ENCODE measurements around the gene TLCD4.
A peak's percentile ranks its signal among the peaks of the same experiment; 100 is the strongest.

Gene TLCD4

DNA sequence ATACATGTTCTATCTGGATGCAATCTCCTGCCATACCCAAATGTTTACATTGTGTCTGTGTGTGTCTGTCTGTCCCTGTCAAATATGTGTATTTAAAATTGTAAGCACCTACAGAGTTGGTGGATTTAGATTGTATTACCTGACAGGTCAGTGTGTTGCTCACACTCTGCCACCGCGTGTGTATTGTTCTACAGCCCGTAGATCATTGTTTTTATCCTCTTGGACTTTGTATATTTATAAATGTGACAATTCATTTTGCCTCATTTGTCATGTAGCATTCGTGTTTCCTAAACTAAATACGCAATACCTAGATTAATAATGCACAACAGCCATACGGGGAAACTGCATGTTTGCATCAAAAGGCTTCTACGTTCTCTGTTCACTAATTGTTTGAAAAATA is 45.0 kb upstream of the TLCD4 start:
- Histone ChIP-seq H3K27me3 (replicated peaks; ENCODE audit: control insufficient read depth, insufficient read depth, low read length) (no peaks in the 10 kb centered on the region), H3K4me3 (replicated peaks; ENCODE audit: low read depth, low read length) (peak overlapping the region; percentile 83), H3K36me3 (ENCODE audit: control insufficient read depth, insufficient read depth, low read length) (no peaks in the 10 kb centered on the region)
- TF ChIP-seq, protein P1, sequence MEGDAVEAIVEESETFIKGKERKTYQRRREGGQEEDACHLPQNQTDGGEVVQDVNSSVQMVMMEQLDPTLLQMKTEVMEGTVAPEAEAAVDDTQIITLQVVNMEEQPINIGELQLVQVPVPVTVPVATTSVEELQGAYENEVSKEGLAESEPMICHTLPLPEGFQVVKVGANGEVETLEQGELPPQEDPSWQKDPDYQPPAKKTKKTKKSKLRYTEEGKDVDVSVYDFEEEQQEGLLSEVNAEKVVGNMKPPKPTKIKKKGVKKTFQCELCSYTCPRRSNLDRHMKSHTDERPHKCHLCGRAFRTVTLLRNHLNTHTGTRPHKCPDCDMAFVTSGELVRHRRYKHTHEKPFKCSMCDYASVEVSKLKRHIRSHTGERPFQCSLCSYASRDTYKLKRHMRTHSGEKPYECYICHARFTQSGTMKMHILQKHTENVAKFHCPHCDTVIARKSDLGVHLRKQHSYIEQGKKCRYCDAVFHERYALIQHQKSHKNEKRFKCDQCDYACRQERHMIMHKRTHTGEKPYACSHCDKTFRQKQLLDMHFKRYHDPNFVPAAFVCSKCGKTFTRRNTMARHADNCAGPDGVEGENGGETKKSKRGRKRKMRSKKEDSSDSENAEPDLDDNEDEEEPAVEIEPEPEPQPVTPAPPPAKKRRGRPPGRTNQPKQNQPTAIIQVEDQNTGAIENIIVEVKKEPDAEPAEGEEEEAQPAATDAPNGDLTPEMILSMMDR (IDR thresholded peaks at IDR 0.05; ENCODE audit: insufficient read depth, low read length, poor library complexity, severe bottlenecking): no peak
- no peak for DNase-seq (ENCODE audit: extremely low read depth, insufficient read length)

DNA sequence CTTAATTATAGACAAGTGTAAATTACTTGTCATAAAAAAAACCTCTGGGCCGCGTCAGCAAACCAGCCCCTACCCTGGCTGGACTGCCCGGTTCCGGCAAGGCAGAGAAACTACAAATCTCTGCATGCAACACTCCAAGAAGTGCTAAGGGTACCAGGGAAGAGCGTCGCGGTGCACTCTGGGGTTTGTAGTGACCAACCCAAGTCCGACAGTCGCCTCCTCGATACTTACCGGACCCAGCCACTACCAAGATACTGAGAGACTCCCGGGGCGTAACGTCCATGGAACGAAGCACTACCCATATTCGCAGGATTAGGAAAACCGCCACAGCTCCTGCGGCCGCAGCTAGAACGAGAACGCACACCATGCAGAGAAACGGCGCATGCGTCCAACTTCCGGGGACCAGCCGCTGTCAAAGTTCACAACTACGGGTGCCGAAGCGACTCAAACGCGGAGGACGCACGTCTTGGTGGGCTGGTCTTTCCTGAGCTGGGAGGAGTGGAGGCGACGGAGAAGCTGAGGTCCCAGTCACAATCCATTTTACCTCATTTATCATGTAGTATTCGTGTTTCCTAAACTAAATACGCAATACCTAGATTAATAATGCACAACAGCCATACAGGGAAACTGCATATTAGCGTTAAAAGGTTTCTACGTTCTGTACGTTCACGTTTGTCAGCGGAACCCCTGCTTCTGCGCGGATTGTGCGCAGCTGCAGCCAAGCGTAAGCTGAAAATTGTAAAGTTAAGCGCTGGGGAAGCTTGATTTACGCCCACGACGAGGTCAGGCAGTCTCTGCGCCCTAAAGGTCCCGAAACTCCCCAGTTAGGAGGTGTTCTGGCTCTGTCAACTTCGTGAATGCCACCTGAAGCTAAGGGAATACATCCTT is 44.4 kb upstream of the TLCD4 start, which contains the start of gene ALG14:
Gene ALG14 (minus strand): TSS at position 420 of the 888 bp plus-strand sequence. CDS start 53 bp downstream, at position 367.
- Histone ChIP-seq H3K36me3 (ENCODE audit: control insufficient read depth, insufficient read depth, low read length) (no peaks in the 10 kb centered on the region), H3K27me3 (replicated peaks; ENCODE audit: control insufficient read depth, insufficient read depth, low read length) (no peaks in the 10 kb centered on the region), H3K4me3 (replicated peaks; ENCODE audit: low read depth, low read length) (peak within 1 kb of the TSS; percentile 83)
- peak; percentile 92 for DNase-seq (ENCODE audit: extremely low read depth, insufficient read length)
- TF ChIP-seq, protein P1 (IDR thresholded peaks at IDR 0.05; ENCODE audit: insufficient read depth, low read length, poor library complexity, severe bottlenecking): no peak

DNA sequence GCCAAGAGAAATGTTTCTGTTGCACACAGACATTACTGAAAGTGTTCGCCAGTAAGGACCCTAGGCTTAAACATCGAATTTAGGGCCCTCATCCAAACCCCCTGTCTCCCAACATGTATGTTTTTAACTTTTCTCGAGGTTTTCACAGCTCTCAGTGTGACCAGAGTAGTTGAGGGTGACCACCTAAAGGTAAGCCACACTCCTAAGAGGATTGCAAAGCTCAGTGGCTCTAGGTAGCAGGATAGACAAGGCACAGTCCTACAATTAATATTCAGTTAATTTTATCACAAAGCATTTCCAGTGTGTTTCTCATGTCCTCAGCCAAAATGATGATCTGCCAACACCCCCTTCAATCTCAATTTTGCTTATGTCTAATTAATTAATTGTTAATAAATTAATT is 43.7 kb upstream of the TLCD4 start:
- no peaks in the 10 kb centered on the region for H3K27me3 ChIP-seq (replicated peaks; ENCODE audit: control insufficient read depth, insufficient read depth, low read length)
- peak overlapping the region; percentile 83 for H3K4me3 ChIP-seq (replicated peaks; ENCODE audit: low read depth, low read length)

DNA sequence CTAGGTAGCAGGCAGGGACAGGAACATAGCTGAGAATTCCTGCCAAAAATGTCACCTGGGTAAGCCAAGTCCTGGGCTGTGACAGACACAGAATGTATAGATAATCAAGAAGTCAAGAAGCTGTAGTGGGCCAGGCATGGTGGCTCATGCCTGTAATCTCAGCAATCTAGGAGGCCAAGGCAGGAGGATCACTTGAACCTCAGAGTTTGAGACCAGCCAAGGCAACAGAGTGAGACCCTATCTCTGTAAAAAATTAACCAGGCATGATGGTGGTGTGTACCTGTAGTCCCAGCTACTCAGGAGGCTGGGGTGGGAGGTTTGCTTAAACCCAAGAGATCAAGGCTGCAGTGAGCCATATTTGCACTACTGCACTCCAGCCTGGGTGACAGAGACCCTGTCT is 41.1 kb upstream of the TLCD4 start:
- TF ChIP-seq, protein P1 (IDR thresholded peaks at IDR 0.05; ENCODE audit: insufficient read depth, low read length, poor library complexity, severe bottlenecking): no peak
- Histone ChIP-seq H3K27me3 (replicated peaks; ENCODE audit: control insufficient read depth, insufficient read depth, low read length) (no peaks in the 10 kb centered on the region), H3K4me3 (replicated peaks; ENCODE audit: low read depth, low read length) (no peak overlapping the region), H3K36me3 (ENCODE audit: control insufficient read depth, insufficient read depth, low read length) (no peaks in the 10 kb centered on the region)
- no peak for DNase-seq (ENCODE audit: extremely low read depth, insufficient read length)

More for the DNA sequence above, 43.7 kb upstream of the TLCD4 start:
- DNase-seq (ENCODE audit: extremely low read depth, insufficient read length): no peak
- TF ChIP-seq, protein P1 (IDR thresholded peaks at IDR 0.05; ENCODE audit: insufficient read depth, low read length, poor library complexity, severe bottlenecking): no peak
- H3K36me3 ChIP-seq (ENCODE audit: control insufficient read depth, insufficient read depth, low read length): no peaks in the 10 kb centered on the region

DNA sequence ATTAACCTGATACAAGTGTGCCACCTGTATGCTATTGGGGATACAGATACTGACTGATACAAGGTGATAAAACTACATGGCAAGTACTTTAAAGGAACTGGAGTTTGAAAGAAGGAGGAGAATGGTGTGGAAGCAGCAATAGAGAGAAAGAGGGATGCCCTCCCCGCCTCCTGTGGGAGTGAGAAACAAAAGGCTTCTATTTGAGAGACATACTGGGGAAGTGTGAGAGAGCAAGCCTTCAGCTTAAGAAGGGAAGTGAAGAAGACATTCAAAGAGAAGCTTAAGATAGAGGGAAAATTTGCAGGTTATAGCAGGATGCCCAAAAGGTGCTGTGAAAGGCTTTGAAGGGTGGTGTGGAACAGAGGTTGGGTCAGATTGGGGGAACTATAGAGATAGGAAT is 36.7 kb upstream of the TLCD4 start:
- H3K4me3 ChIP-seq (replicated peaks; ENCODE audit: low read depth, low read length): no peak overlapping the region
- no peaks in the 10 kb centered on the region for H3K27me3 ChIP-seq (replicated peaks; ENCODE audit: control insufficient read depth, insufficient read depth, low read length)
- TF ChIP-seq, protein P1 (IDR thresholded peaks at IDR 0.05; ENCODE audit: insufficient read depth, low read length, poor library complexity, severe bottlenecking): no peak
- DNase-seq (ENCODE audit: extremely low read depth, insufficient read length): no peak
- H3K36me3 ChIP-seq (ENCODE audit: control insufficient read depth, insufficient read depth, low read length): no peaks in the 10 kb centered on the region

Measured in GM06990 (cell line).